Upper lobe of left lung (tissue), 6 donors: Measurements from ENCODE around the gene NAV2. TPM values are rescaled to one million over a fixed set of nuclear protein-coding genes. Genes with fewer than 3 reads are reported as not detected.

Source experiments
- ATAC-seq, 2 donors: fragments of 200-7000 bp; cut with Tn5 transposase; one replicate each; pipeline ENCODE4 v1.9.1; 2022; ENCODE audit warnings: mild to moderate bottlenecking in 2 of 2, moderate library complexity in 2 of 2; ENCODE audit not compliant: low FRiP score in 2 of 2
- DNase-seq, 2 donors: peaks; one replicate each; pipeline ENCODE4 v3.0.0-alpha.2; 2019 to 2020
- H3K27ac ChIP-seq, 4 donors: fragments of 200-600 bp; sonication (generic); one replicate each; pipeline ENCODE4 v1.5.1; 2016 to 2019
- H3K27me3 ChIP-seq, 4 donors: fragments of 200-600 bp; sonication (generic); one replicate each; pipeline ENCODE4 v1.5.1; 2017 to 2019
- H3K36me3 ChIP-seq, 4 donors: fragments of 200-600 bp; sonication (generic); one replicate each; pipeline ENCODE4 v1.5.1; 2016 to 2019
- H3K4me1 ChIP-seq, 4 donors: fragments of 200-600 bp; sonication (generic); one replicate each; pipeline ENCODE4 v1.5.1; 2018 to 2019
- H3K4me3 ChIP-seq, 4 donors: fragments of 200-600 bp; sonication (generic); one replicate each; pipeline ENCODE4 v1.5.1; 2017 to 2019; ENCODE audit warnings: mild to moderate bottlenecking in 2 of 4, moderate library complexity in 1 of 4
- H3K9me3 ChIP-seq, 4 donors: fragments of 200-600 bp; sonication (generic); one replicate each; pipeline ENCODE4 v1.5.1; 2018 to 2019
- EP300 ChIP-seq, 4 donors: sonication (generic); formaldehyde crosslinking; IDR thresholded peaks; one replicate each; pipeline ENCODE4 v1.5.1; 2017; ENCODE audit warnings: antibody characterized with exemption in 4 of 4, control low read depth in 2 of 4
- POLR2A ChIP-seq, 4 donors: fragments of 450-650 bp; IDR thresholded peaks; one replicate each; pipeline ENCODE4 v1.5.1; 2016 to 2017; ENCODE audit warnings: antibody characterized with exemption in 4 of 4, mild to moderate bottlenecking in 2 of 4
- POLR2AphosphoS5 ChIP-seq, 2 donors: sonication (generic); formaldehyde crosslinking; IDR thresholded peaks; one replicate each; pipeline ENCODE4 v1.5.1; 2017; ENCODE audit warnings: antibody characterized with exemption in 2 of 2
- WGBS, 2 donors: methylation state at CpG; one replicate each; pipeline ENCODE4 v1.1.5; 2017 to 2018; 5-methylcytosine and 5-hydroxymethylcytosine counted together
- total RNA-seq, 6 donors: library from RNA; depleted of rRNA in 4 of 6; stranded (reverse); fragments of >200 nt in 4 of 6; gene quantifications; one replicate each; pipeline versions ENCODE4 v1.1.0 to v1.2.1, GENCODE V29; 2016 to 2021
- TF ChIP-seq, protein P1 (sequence below), 6 experiments: fragments of 450-650 bp in 4 of 6; fragments of 200-600 bp in 2 of 6; sonication (generic) in 2 of 6; IDR thresholded peaks; one replicate each; pipeline ENCODE4 v1.5.1; 2016 to 2019; ENCODE audit warnings: antibody characterized with exemption in 6 of 6
- donor health status: DM: no; HTN: no; CAD: no; lungs with moderate emphysema.
- donor health status: DM: no; HTN: yes; CAD: no; lungs with severe emphysema.

NAV2 gene
- total RNA-seq, 6 donors from 2014 or later, result 40.5 to 61.4 (median 52.3) TPM

DNA sequence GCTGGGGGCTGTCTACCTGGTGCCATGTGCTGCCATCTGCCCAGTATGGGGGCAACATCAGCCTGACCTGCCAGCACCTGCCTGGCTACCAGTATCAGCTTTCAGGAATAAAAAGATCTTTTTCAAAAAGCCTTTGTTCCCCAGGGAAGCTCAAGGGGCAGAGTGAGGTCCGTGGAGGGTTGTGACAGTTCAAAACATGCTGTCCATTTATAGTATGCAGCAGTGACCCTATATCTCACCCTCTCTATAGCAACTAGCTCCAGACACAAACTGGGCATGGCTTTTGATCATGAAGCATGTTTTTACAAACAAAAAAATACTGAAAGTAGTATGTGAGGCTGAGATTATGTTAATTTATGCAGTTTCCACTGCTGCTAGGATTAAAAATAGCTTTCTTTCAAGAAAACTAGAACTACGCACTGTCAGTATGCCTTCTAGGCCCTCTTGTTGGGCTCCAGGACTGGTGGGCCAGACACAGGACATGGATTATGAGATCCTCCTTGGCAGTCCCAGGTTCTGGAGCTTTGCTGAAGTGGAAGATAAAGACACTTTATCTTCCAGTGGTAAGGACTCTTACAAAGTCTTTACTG lies 23.4 kb downstream of the NAV2 start:
- no peaks in the 10 kb centered on the region for H3K9me3 ChIP-seq
- H3K36me3 ChIP-seq, result no peaks in the 10 kb centered on the region
- WGBS, 2 donors, result 72 to 88% methylated on average over 2 of the region's 2 CpGs
- peaks cover 0 to 9% (median 5%) of the 10 kb centered on the region in 4 donors for H3K4me1 ChIP-seq
- TF ChIP-seq, protein P1, sequence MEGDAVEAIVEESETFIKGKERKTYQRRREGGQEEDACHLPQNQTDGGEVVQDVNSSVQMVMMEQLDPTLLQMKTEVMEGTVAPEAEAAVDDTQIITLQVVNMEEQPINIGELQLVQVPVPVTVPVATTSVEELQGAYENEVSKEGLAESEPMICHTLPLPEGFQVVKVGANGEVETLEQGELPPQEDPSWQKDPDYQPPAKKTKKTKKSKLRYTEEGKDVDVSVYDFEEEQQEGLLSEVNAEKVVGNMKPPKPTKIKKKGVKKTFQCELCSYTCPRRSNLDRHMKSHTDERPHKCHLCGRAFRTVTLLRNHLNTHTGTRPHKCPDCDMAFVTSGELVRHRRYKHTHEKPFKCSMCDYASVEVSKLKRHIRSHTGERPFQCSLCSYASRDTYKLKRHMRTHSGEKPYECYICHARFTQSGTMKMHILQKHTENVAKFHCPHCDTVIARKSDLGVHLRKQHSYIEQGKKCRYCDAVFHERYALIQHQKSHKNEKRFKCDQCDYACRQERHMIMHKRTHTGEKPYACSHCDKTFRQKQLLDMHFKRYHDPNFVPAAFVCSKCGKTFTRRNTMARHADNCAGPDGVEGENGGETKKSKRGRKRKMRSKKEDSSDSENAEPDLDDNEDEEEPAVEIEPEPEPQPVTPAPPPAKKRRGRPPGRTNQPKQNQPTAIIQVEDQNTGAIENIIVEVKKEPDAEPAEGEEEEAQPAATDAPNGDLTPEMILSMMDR (IDR thresholded peaks at IDR 0.05), result no peak
- TF ChIP-seq EP300 (IDR thresholded peaks at IDR 0.05) (no peak), POLR2AphosphoS5 (IDR thresholded peaks at IDR 0.05) (no peak), POLR2A (IDR thresholded peaks at IDR 0.05) (no peak)
- ATAC-seq (no peak), DNase-seq (no peak)
- H3K27me3 ChIP-seq, result no peaks in the 10 kb centered on the region
- no peak overlapping the region for H3K27ac ChIP-seq
- no peak overlapping the region for H3K4me3 ChIP-seq

DNA sequence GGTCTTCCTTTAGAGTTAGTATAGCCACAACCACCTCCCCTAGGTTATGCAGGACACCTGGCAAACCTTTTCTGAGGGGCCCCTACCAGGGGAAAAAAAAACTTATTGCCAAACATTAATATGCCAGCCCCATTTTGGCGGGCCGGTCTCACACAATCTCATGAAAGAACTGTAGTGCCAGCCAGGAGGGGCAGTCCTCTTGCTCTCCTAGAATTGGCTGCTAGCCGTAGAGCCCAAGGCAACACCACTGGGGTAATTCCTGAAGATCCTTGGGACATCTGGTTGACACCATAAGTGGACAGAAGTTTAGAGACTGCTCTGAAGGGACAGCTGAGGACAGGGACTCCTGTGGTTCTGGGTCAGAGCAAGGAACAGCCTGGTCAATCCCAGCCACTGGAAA lies 24.2 kb downstream of the NAV2 start:
- H3K27ac ChIP-seq, result no peak overlapping the region
- TF ChIP-seq, protein P1 (IDR thresholded peaks at IDR 0.05), result no peak
- no peak for TF ChIP-seq POLR2AphosphoS5 (IDR thresholded peaks at IDR 0.05)
- H3K4me3 ChIP-seq, result no peak overlapping the region
- no peak for ATAC-seq
- H3K27me3 ChIP-seq, result no peaks in the 10 kb centered on the region
- no peak for DNase-seq
- H3K4me1 ChIP-seq, result peaks cover 0 to 9% (median 5%) of the 10 kb centered on the region in 4 donors
- 95 to 98% methylated on average over 3 of the region's 3 CpGs for WGBS, 2 donors
- H3K36me3 ChIP-seq, result no peaks in the 10 kb centered on the region
- H3K9me3 ChIP-seq, result no peaks in the 10 kb centered on the region

DNA sequence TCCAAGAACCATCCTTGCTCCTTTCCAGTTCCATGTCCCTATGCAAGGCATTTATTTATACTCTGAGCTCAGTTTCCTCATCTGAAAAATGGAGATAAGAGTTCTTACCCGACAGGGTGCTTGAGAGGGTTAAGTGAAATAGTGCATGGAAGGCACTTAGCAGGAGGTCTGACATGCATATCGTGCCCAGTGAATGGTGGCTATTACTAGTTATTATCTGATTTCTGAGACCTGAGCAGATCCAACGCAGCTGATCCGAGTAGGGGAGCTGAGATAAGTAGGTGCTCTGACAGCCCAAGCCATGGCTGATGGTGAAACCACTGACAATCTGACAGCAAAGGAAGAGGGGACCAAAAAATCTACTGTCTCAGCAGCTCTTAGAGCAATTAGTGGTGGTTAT lies 24.9 kb downstream of the NAV2 start:
- no peaks in the 10 kb centered on the region for H3K9me3 ChIP-seq
- peaks cover 3 to 9% (median 7%) of the 10 kb centered on the region in 4 donors for H3K4me1 ChIP-seq
- ATAC-seq (no peak), DNase-seq (no peak)
- no peak for TF ChIP-seq POLR2AphosphoS5 (IDR thresholded peaks at IDR 0.05)
- TF ChIP-seq POLR2A (IDR thresholded peaks at IDR 0.05), result no peak
- TF ChIP-seq EP300 (IDR thresholded peaks at IDR 0.05), result no peak
- TF ChIP-seq, protein P1 (IDR thresholded peaks at IDR 0.05), result no peak
- WGBS, 2 donors, result 79 to 86% methylated on average over 4 of the region's 4 CpGs
- H3K27ac ChIP-seq, result no peak overlapping the region
- no peaks in the 10 kb centered on the region for H3K36me3 ChIP-seq
- no peaks in the 10 kb centered on the region for H3K27me3 ChIP-seq
- H3K4me3 ChIP-seq, result no peak overlapping the region

DNA sequence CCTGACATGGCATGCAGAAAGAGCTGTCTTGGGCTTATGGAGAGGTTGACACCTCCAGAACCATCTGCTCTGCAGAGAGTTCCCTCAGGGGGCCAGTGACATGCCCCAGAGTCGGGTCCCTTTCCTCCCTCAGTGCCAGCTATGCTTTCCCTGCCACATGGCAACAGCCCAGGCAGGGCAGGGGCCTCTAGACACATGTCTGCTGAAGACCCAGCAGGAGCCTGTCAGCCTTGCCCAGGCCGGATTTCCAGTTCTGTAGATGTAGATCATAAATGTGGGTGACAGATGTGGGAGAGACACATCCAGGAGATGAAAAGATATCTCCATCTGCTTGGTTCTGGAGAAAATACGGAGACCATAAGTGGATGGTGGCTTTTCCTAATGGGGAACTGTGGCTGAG lies 25.5 kb downstream of the NAV2 start:
- H3K36me3 ChIP-seq, result no peaks in the 10 kb centered on the region
- peaks cover 3 to 9% (median 7%) of the 10 kb centered on the region in 4 donors for H3K4me1 ChIP-seq
- TF ChIP-seq EP300 (IDR thresholded peaks at IDR 0.05) (no peak), POLR2A (IDR thresholded peaks at IDR 0.05) (no peak), POLR2AphosphoS5 (IDR thresholded peaks at IDR 0.05) (no peak)
- TF ChIP-seq, protein P1 (IDR thresholded peaks at IDR 0.05), result no peak
- H3K27ac ChIP-seq, result no peak overlapping the region
- H3K4me3 ChIP-seq, result no peak overlapping the region
- no peaks in the 10 kb centered on the region for H3K27me3 ChIP-seq
- DNase-seq (no peak), ATAC-seq (no peak)
- 48 to 61% methylated on average over 3 of the region's 3 CpGs for WGBS, 2 donors
- H3K9me3 ChIP-seq, result no peaks in the 10 kb centered on the region

DNA sequence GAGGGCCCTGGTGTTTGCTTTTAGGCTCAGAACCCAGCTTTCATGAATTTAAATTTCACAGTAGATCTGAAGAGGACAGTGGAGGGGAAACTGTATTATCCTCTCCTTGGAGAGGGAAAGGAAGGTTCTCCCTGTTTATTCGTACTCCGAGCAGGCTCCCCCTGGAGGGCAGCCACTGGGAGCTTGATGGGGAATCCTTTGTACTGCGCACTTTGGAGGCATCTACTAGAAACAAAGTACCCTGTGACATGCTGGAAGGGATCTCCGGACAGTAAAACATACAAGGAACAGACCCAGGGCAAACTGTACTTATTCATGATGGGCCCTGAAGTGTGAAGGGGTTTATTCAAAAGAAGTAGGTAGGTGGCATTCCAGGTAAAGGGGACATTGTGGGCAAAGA lies 27.2 kb downstream of the NAV2 start:
- DNase-seq, result no peak
- WGBS, 2 donors, result 81 to 83% methylated on average over 4 of the region's 4 CpGs
- no peak for ATAC-seq
- Histone ChIP-seq H3K4me3 (no peak overlapping the region), H3K36me3 (no peaks in the 10 kb centered on the region), H3K27ac (no peak overlapping the region), H3K27me3 (no peaks in the 10 kb centered on the region), H3K4me1 (peaks cover 3 to 9% (median 7%) of the 10 kb centered on the region in 4 donors), H3K9me3 (no peaks in the 10 kb centered on the region)
- TF ChIP-seq EP300 (IDR thresholded peaks at IDR 0.05) (no peak), POLR2AphosphoS5 (IDR thresholded peaks at IDR 0.05) (no peak), POLR2A (IDR thresholded peaks at IDR 0.05) (no peak)
- TF ChIP-seq, protein P1 (IDR thresholded peaks at IDR 0.05), result no peak
